KG1 (cell line): ENCODE results near the gene TEX30.

Experiments used
- DNase-seq: peaks from one replicate; lab custom pipeline; 2025; lab: John Stamatoyannopoulos, UW

The TEX30 gene

DNA sequence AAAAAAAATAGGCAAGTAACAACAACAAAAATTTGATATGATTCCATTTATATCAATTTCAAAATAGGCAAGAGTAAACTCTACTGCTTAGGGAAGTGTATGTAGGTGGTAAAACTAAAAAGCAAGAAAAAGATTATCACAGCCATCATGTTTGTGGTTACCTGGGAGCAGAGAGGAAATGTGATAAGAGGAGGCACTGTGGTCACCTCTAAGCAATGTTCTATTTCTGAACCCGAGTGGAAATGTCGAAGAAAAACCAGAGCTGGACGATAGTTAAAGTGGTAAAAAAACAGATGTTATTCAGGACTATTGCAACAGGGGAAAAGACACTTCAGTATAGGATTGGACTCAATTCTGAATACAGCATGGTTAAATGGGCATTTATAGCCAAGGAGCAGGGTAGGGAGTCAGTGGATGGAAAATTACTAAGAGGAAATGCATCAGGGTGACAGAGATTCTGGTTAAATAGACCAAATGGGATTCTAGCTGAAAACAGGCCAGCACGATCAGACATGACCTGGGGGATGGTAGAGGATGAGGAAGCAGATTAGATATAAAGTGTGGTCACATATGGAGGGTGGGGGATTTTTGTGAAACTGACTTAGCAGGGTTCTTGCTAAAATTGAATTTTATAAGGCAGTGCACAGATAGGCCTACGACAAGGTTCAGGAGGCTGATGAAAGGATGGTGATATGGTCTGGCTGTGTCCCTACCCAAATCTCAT lies 6.0 kb upstream of the TEX30 start:
- peak; percentile 57 for DNase-seq

DNA sequence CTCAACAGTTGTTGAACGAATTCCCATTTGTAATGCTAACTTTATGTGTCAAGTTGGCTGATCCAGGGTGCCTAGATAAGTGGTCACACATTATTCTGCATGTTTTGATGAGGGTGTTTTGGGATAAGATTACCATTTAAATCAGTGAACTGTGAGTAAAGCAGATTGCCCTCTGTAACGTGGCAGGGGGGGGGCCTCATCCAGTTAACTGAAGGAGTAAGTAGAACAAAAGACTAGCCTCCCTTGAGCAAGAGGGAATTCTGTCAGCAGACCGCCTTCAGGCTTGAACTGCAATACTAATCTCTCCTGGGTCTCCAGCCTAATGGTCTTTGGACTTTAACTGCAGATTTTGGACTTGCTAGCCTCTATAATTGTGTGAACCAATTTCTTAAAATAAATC lies 4.2 kb upstream of the TEX30 start:
- no peak for DNase-seq

DNA sequence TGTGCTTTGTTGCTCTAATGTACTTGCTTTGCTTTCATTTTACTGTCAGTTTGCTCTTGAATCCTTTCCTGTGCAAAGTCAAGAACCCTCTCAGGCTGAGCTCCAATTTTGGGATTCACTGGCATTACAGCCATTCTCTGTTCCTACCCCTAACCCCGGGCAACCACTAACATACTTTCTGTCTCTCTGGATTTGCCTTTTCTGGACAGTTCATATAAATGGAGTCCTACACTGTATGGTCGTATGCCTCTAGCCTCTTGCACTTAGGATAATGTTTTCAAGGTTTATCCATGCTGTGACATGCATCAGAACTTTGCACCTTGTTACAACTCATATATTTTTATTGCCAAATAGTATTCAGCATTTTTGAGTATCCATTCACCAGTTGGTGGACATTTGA lies 2.7 kb upstream of the TEX30 start:
- DNase-seq, result no peak

DNA sequence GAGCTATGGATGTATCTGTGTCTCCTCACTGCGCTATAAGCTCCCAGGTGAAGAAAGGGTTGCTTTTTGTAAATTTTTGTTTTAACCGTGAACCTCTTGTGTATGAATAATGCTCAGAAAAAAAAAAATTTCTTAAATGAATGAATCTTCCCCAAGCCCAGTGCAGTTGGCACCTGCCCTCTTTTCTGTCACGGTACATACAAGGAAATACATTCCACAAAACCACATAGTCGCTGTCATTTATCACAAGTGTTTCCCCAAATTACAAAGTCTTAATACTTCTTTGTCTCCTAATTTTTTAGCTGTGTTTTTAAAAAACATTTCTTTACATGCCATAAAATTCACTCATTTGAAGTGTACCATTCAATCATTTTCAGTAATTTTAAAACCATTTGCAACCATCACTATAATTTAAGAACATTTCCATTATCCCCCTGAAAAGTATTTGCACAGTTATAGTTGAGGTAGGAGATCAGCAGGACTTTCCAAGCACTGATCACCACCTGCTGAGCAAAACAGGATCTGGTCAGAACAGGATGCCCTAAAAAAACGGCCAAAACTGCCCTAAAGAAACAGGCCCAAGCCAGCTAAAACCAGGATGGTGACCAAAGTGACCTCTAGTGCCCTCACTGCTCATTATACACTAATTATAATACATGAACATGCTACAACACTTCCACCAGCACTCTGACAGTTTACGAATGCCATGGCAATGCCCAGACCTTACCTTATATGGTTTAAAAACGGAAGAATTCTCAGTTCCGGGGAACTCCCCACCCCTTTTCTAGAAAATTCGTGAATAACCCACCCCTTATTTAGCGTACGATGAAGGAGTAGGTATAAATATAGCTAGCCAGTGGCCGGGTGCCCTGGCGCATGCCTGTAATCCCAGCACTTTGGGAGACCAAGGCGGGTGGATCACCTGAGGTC lies 1.3 kb upstream of the TEX30 start:
- no peak for DNase-seq

DNA sequence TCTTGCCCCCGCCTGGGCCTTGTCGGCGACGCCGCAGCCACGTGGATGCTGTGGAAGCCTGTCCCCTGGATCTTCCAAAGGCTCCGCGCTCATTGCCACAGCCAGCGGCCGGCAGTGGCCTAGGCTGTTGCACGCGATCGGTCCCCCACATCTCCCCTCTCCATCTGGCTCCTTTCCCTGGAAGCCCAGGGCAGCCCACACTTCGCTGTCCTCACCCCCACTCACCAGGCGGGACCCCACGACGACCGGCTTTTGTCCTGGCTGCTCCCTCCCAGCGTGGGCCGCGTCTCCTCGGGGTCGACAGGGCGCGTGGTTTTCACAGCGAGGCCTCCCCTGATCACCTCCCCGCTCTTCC lies 605 bp upstream of the TEX30 start:
- no peak for DNase-seq

DNA sequence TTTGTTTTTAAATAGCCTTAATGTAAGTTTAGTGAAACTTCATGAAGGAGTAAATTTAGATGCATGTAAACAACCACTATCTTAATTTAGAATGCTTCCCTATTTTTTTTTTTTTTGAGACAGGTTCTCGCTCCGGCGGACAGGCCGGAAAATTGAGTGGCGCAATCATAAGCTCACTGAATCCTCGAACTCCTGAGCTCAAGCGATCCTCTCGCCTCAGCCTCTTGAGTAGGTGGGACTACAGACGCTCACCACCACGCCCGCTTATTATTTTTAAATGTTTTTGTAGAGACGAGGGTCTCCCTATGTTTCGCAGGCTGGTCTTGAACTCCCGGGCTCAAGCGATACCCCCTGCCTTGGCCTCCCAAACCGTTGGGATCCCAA lies 1.6 kb downstream of the TEX30 start:
- DNase-seq, result no peak

DNA sequence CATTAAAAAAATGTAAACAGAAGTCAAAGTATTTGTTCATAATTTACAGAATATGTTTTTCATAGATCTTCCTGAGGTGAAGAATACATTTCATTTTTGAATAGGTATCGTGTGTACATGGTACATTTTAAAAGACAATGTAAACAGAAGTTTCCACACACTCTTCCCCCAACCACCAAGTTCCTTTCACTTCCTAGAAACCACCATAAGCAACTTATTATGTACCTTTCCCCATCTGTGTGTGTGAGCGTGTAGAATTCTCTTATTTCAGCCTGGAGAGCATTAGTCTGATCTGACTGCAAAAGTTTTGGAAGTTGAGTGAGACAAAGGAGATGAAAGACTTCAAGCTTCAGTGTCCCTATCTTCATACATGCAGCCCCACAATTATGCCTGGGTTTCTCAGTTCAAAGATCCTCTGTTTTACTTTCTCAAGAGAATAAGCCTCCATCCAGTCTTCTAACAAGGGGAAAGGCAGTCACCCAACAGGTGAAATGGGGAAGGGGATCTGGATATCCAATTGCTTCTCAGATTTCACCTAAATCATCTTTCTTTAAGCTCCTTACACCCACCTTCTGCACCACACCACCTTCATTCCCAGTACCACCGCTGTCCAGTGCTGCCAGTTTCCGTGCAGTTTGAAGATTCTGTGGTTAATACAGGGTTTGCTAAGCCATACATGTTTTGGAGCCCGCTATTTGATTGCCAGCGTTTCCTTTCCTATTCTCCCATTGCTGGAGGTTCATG lies 2.1 kb downstream of the TEX30 start:
- DNase-seq, result no peak

DNA sequence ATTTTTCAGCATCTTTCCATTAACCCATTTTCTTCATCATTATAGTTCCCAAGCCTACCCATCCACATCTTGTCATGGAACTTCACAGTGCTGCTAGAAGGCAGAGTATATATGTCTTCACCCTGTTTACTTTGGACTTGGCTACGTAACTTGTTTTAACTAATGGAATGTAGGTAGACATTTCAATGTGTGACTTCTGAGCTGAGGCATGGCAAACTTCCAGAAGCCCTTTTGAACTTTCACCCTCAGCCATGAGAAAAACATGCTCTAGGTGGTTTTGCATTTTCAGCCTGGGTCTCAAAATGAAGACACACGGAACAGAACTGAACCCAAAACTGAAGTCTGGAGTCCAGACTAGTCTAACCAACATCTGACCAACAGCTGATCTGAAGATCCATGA lies 3.2 kb downstream of the TEX30 start:
- no peak for DNase-seq

DNA sequence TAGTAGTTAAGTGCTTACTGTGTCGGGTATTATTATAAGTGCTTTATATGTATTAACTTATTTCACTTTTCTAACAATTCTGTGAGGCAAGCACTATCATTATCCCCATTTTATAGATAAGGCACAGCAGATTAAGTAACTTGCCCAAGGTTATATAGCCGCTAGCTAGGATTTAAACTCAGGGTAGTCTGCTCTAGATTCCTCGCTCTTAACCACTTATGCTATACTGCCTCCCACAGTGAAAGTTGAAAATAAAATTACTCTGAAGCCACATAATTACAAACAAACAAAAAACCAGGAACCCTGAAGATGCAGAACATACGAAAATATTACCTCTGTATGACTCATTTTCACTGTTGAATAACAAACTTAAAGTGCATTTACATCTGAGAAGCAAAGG lies 3.9 kb downstream of the TEX30 start:
- no peak for DNase-seq

DNA sequence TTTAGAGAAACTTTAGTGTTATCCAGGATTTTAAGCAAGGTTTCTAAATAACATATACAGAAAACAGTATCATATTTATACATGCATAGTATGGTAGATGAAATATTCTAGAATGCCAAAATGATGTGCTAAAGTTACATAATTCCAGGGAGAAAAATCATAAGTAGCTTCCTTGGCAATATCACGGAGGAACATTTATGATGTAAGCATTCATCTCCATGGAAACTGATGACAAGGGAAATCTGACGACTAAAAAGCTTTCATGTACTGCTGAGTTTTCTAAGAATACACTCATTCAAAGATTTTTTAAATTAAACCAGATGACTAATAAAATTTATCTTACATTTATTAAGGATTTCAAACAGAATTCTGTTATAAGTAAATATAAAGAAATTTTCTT lies 4.7 kb downstream of the TEX30 start:
- DNase-seq, result no peak

DNA sequence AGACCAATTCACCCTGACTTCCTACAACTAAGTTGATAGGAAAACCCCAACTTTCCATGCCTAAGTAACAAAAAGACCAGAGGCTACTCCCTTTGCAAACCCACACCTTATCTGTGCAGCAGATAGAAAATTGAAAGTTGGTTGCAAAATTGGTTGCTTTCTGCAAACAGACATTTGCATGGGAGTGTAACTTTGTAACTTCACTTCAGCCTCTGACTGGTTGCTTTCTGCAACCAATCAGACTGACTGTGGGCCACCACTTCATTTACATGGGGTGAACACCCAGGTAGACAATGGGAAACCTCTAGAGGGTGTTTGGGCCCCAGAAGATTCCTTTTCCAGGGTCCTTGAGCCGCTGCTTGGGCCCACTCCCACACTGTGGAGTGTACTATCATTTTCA lies 9.8 kb downstream of the TEX30 start:
- DNase-seq, result no peak

DNA sequence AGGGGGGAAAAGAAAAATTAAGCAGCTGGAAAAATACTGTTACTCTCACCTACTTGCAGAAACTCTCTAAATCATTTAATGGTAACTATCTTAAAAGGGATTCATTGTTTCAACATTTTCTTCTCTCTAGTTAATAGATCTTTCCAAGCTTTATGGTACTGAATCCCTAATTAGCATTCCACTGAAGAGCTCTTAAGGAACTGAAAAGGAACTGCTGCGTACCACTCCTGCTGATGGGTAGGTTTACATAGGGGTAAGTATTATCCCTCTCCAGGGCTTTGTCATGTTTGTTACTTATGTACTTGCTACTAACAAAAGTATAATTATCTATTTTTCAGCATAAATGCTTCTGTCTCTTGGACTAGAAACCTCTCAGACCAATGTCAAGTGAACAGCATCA lies 12.5 kb downstream of the TEX30 start:
- DNase-seq, result no peak

DNA sequence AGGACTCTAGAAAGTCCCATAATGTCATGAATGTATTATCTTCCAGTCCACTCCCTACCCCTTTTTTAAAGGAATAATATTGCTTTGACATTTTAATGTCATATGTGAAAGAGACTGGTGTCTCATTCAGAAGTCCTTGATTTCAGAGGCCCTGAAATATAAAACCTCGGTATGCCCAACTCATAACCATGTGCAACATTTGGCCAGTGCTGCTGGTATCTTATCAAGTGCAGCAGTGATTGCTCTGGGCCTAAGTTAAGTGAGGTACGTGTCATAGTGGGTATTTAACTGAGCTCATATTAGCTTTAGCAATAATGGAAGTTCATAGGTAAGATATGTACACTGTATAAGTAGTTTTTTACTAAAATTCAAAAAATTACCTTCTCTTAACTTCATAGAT lies 14.7 kb downstream of the TEX30 start:
- no peak for DNase-seq

DNA sequence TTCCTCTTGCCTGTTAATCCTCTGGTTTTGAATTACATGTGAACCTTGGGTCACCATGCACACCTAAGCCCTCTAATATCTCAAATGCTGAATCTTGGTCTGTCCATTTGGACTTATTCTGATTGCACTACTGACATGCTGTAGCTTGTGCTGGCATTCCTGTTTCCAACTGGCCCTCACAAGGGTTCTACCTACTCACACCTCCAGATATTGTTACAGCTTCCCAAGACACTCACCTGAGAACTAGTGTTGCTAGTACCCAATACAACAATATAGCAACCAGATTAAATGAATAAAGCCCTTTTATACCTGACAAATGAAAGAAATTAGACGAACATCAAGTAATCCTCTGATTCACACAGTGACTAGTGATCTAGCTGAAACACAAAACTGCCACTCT lies 16.6 kb downstream of the TEX30 start:
- DNase-seq, result no peak

DNA sequence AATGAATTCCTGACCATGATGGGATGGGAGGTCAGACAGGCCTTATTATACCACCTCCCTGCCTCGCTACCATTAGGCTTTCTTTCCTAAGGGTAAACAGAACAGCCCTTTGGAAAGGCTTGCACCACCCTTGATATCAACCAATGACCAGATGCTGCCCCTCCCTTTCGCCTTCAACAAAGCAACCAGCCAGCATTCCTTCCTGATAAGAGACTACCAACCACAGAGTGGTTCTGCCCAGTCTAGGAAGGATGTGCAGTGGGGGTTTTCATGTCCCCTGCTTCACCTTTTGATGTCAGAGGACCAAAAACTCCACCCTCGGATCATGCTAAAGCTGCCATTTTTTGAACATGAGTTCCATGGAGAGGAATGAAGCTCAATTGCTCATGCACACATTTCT lies 21.7 kb downstream of the TEX30 start:
- DNase-seq, result no peak

DNA sequence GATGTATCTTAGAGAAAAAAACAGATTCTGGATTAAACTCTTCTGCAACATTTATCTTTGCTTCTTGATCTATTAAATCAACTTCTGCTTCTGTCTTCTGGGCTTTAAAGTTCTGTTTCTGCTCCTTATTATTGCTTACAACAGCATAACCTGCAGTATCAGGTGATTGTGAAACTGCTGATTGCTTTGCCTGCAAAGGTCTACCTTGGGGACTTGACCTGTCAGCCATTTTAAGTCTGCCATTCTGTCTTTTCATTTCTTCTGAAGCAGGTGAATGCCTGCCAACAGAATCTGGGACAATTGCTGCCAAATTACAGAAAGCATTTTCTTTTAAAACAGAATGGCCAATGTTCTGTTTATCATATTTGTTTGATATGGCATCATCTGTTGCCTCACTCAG lies 31.1 kb downstream of the TEX30 start:
- DNase-seq, result no peak

DNA sequence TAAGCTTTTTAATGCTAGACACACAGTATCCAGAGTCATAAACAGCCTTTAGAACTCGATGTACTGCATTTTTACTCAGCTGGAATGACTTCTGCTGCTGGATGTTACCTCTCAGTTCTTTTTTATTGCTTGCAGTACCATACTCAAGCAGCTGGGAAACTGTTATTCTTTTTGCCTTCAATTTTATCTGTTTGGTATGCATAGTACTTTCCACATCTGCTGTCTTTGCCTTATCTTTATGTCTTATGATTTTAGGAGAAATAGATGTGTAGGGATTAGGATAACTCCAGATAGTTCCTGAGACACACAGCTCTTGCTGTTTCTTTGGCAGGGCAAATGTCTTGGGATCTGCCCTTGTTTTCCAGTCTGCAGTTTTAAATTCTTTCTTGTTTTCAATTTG lies 31.5 kb downstream of the TEX30 start:
- DNase-seq, result no peak

DNA sequence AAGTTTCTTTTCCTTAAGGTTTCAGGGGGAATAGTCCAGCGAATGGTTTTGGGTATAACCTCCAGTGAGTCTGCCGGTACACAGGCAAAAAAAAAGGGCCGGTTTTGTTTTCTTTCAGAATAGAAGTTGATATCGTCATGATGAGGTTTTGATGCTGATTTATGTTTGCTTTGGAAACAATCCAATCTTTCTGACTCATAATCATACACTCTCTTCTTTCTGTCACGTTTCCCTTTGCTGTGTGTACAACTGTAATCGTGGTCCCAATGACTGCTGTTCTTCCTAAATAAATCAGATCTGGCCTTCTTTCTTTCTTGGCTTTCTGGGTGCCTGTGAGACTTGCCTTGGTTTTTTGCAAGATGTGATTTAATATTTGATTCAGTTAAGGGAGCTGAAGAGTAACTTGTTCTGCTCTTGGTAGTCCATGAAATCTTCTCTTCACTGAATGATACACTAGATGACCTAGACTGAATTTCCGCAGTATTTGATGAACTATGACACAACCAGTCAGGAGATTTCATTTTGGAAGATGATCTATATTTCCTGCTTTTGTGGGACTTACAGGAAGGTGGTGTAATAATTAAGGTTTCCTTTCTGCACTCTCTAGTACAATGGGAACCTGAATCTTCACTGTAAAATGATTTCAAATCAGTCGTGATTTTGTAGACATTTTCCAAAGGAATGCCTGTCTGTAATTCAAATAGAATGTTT lies 43.9 kb downstream of the TEX30 start:
- DNase-seq, result no peak

DNA sequence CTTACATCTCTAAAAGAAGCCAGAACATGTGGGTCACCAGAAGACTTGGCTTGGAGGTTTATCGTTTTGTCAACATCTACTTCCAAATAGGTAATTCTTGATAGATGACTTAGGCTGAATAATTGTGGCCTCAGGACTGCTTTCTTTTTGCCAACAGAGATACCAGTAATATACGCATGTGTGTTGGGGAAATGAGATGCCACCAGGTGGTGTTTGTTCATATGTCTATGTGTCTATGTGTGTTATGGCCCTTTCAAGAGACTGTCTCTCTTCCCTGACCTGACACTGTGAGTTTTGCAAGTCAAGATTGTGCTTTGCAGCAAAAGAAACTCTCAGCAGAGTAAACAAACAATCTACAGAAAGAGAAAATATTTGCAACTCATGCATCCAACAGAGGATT lies 47.2 kb downstream of the TEX30 start:
- DNase-seq, result no peak

DNA sequence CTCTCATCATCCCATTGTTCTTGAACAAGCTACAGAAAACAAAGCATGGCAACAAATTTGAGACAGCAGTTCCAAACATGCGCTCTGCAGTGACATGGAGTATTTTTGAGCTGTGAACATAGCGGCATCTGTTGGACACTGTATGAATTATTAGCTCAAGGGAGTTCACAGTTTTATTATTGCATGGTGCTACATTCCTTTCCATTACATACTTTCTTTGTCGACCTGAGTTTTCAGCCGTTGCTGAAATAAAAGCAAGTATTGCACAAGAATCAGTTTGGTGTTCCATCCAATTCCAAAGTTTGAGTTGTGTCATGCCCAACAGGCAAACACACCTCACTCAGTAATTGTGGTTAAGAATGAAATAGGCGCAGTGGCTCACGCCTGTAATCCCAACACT lies 48.7 kb downstream of the TEX30 start:
- DNase-seq, result no peak

DNA sequence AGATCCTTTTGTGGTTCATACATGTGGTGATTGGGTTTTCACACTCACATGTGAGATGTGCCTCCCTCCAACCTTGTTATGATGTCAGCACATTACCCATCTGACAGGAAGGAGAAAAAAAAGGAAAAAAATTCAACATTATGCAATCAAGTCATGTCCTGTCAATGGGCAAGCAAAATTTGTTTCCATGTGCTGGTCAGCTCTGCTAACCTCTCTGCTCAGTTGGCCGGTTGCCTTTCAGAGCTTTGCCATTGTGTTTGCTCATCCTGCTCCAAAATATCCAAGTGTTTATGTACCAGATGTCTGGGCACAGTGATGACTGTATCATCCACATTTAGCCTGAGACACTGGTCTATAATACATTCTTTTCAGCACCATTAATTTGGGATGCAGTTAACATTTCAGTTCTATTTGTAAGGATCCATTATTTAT lies 51.8 kb downstream of the TEX30 start:
- no peak for DNase-seq

DNA sequence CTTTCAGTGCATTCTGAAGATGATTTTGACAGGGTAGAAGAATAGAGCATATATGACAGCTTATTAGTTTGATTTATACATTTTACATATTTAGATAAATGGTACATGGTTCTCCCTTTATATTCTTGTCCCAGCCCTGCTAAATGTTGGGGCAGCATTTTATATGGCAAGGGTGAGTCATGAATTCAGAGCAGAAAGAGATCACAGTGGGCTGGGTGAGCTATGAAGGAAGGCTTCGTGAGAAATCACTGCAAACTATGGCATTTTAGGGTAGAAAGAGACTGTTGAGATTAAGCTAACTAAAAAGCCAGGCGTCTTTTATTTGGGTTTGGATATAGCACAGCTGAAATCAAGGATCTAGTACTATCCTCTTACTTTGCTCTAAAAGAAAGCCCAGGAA lies 54.8 kb downstream of the TEX30 start:
- DNase-seq, result no peak
